ENCODE results near the gene PDLIM4.

The PDLIM4 gene

GRCh38 chr5:132233081-132233480, 24.4 kb upstream of the PDLIM4 start:
- Histone ChIP-seq H3K27ac (no peak overlapping the region), H3K4me3 (ENCODE audit: low read depth in 1 of 2, low read length in 1 of 2) (no peak overlapping the region), H3K36me3 (no peaks in the 10 kb centered on the region), H3K4me1 (ENCODE audit: control insufficient read depth in 1 of 2, insufficient read depth in 1 of 2, low read depth in 1 of 2, low read length in 1 of 2) (peaks cover 1% of the 10 kb centered on the region in 2 experiments), H3K27me3 (peaks cover 25% of the 10 kb centered on the region), H3K9me3 (no peaks in the 10 kb centered on the region)
- no peak for TF ChIP-seq CTCF (IDR thresholded peaks at IDR 0.05)

GRCh38 chr5:132233811-132234683, 23.4 kb upstream of the PDLIM4 start:
- Histone ChIP-seq H3K4me3 (ENCODE audit: low read depth in 1 of 2, low read length in 1 of 2) (no peak overlapping the region), H3K27me3 (peaks cover 15% of the 10 kb centered on the region), H3K36me3 (no peaks in the 10 kb centered on the region), H3K9me3 (no peaks in the 10 kb centered on the region), H3K27ac (no peak overlapping the region), H3K4me1 (ENCODE audit: control insufficient read depth in 1 of 2, insufficient read depth in 1 of 2, low read depth in 1 of 2, low read length in 1 of 2) (no peaks in the 10 kb centered on the region)
- no peak for TF ChIP-seq CTCF (IDR thresholded peaks at IDR 0.05)

GRCh38 chr5:132234684-132235062, 22.8 kb upstream of the PDLIM4 start:
- Histone ChIP-seq H3K27ac (no peak overlapping the region), H3K36me3 (no peaks in the 10 kb centered on the region), H3K9me3 (no peaks in the 10 kb centered on the region), H3K4me1 (ENCODE audit: control insufficient read depth in 1 of 2, insufficient read depth in 1 of 2, low read depth in 1 of 2, low read length in 1 of 2) (no peaks in the 10 kb centered on the region), H3K4me3 (ENCODE audit: low read depth in 1 of 2, low read length in 1 of 2) (no peak overlapping the region), H3K27me3 (peaks cover 9% of the 10 kb centered on the region)
- TF ChIP-seq CTCF (IDR thresholded peaks at IDR 0.05): no peak

GRCh38 chr5:132235340-132235739, 22.2 kb upstream of the PDLIM4 start:
- no peaks in the 10 kb centered on the region for H3K9me3 ChIP-seq
- no peaks in the 10 kb centered on the region for H3K4me1 ChIP-seq (ENCODE audit: control insufficient read depth in 1 of 2, insufficient read depth in 1 of 2, low read depth in 1 of 2, low read length in 1 of 2)
- peaks cover 2% of the 10 kb centered on the region for H3K27me3 ChIP-seq
- TF ChIP-seq CTCF (IDR thresholded peaks at IDR 0.05): no peak
- no peaks in the 10 kb centered on the region for H3K36me3 ChIP-seq
- H3K4me3 ChIP-seq (ENCODE audit: low read depth in 1 of 2, low read length in 1 of 2): no peak overlapping the region
- H3K27ac ChIP-seq: no peak overlapping the region

GRCh38 chr5:132237141-132237540, 20.4 kb upstream of the PDLIM4 start:
- Histone ChIP-seq H3K4me1 (ENCODE audit: control insufficient read depth in 1 of 2, insufficient read depth in 1 of 2, low read depth in 1 of 2, low read length in 1 of 2) (no peaks in the 10 kb centered on the region), H3K27me3 (no peaks in the 10 kb centered on the region), H3K4me3 (ENCODE audit: low read depth in 1 of 2, low read length in 1 of 2) (no peak overlapping the region), H3K36me3 (no peaks in the 10 kb centered on the region), H3K9me3 (no peaks in the 10 kb centered on the region), H3K27ac (no peak overlapping the region)
- TF ChIP-seq CTCF (IDR thresholded peaks at IDR 0.05): no peak

All from neutrophil (primary cell).